Loucy (cell line): Measurements from ENCODE around the gene THOP1.

Experiments
- H2AFZ ChIP-seq: fragments of 200-600 bp; sonication (generic); 2 replicates; pipeline ENCODE4 v1.6.0; 2016; ENCODE audit warnings: antibody characterized with exemption, mild to moderate bottlenecking, low read length, moderate library complexity
- H3F3A ChIP-seq: fragments of 200-600 bp; 2 replicates; pipeline ENCODE4 v1.6.0; 2016; ENCODE audit warnings: antibody characterized with exemption, low read depth, mild to moderate bottlenecking
- H3K27me3 ChIP-seq: fragments of 200-600 bp; sonication (generic); 2 replicates; pipeline ENCODE4 v1.6.1; 2014; ENCODE audit warnings: low read length, mild to moderate bottlenecking; ENCODE audit not compliant: insufficient read depth, poor library complexity, severe bottlenecking
- H3K36me3 ChIP-seq: fragments of 200-600 bp; sonication (generic); 2 replicates; pipeline ENCODE4 v1.6.1; 2016; ENCODE audit warnings: low read length; ENCODE audit not compliant: insufficient read depth
- H3K4me1 ChIP-seq: fragments of 200-600 bp; sonication (generic); 2 replicates; pipeline ENCODE4 v1.5.1; 2014; ENCODE audit warnings: low read length, mild to moderate bottlenecking; ENCODE audit not compliant: insufficient read depth, poor library complexity, severe bottlenecking
- H3K4me2 ChIP-seq: fragments of 200-600 bp; sonication (generic); 2 replicates; pipeline ENCODE4 v1.6.0; 2014; ENCODE audit warnings: antibody characterized with exemption, low read length, low read depth, mild to moderate bottlenecking; ENCODE audit not compliant: poor library complexity, severe bottlenecking
- H3K4me3 ChIP-seq: fragments of 200-600 bp; sonication (generic); 2 replicates; pipeline ENCODE4 v1.5.1; 2014; ENCODE audit warnings: low read length, mild to moderate bottlenecking, mixed read lengths; ENCODE audit not compliant: poor library complexity, severe bottlenecking
- H3K79me2 ChIP-seq: fragments of 200-600 bp; sonication (generic); 2 replicates; pipeline ENCODE4 v1.6.1; 2014; ENCODE audit warnings: low read length; ENCODE audit not compliant: insufficient read depth
- H3K9ac ChIP-seq: fragments of 200-600 bp; sonication (generic); 2 replicates; pipeline ENCODE4 v1.6.0; 2014; ENCODE audit warnings: mild to moderate bottlenecking, low read depth, low read length, moderate library complexity; ENCODE audit not compliant: poor library complexity, severe bottlenecking
- H3K9me2 ChIP-seq: fragments of 200-600 bp; sonication (generic); replicated peaks from 2 replicates; pipeline ENCODE4 v1.6.1; 2016; ENCODE audit warnings: low read depth, low read length, mixed read lengths
- H3K9me3 ChIP-seq: fragments of 200-600 bp; sonication (generic); 2 replicates; pipeline ENCODE4 v1.6.1; 2014; ENCODE audit warnings: mild to moderate bottlenecking, antibody characterized with exemption, low read length, low read depth; ENCODE audit not compliant: insufficient read depth
- H4K20me1 ChIP-seq: fragments of 200-600 bp; sonication (generic); 2 replicates; pipeline ENCODE4 v1.6.0; 2014; ENCODE audit warnings: antibody characterized with exemption, low read length, mild to moderate bottlenecking; ENCODE audit not compliant: insufficient read depth, poor library complexity, severe bottlenecking
- EZH2phosphoT487 ChIP-seq: fragments of 200-600 bp; IDR thresholded peaks from 2 replicates; pipeline ENCODE4 v1.6.1; 2018; ENCODE audit warnings: antibody characterized with exemption, mild to moderate bottlenecking, moderate library complexity, borderline replicate concordance
- TF ChIP-seq, protein P1 (sequence below): fragments of 200-600 bp; sonication (generic); conservative IDR thresholded peaks from 2 replicates; pipeline ENCODE4 v1.5.1; 2014; ENCODE audit warnings: mild to moderate bottlenecking, antibody characterized with exemption, low read length

The THOP1 gene

GRCh38 chr19:2759362-2759761 is 25.9 kb upstream of the THOP1 start:
- TF ChIP-seq, protein P1, sequence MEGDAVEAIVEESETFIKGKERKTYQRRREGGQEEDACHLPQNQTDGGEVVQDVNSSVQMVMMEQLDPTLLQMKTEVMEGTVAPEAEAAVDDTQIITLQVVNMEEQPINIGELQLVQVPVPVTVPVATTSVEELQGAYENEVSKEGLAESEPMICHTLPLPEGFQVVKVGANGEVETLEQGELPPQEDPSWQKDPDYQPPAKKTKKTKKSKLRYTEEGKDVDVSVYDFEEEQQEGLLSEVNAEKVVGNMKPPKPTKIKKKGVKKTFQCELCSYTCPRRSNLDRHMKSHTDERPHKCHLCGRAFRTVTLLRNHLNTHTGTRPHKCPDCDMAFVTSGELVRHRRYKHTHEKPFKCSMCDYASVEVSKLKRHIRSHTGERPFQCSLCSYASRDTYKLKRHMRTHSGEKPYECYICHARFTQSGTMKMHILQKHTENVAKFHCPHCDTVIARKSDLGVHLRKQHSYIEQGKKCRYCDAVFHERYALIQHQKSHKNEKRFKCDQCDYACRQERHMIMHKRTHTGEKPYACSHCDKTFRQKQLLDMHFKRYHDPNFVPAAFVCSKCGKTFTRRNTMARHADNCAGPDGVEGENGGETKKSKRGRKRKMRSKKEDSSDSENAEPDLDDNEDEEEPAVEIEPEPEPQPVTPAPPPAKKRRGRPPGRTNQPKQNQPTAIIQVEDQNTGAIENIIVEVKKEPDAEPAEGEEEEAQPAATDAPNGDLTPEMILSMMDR = no peak
- no peak for TF ChIP-seq EZH2phosphoT487
- H3K36me3 ChIP-seq = peaks cover 59% of the 10 kb centered on the region
- no peaks in the 10 kb centered on the region for H4K20me1 ChIP-seq
- H3K9ac ChIP-seq = no peak overlapping the region
- no peak overlapping the region for H2AFZ ChIP-seq
- H3K4me2 ChIP-seq = no peak overlapping the region
- H3K4me1 ChIP-seq = no peaks in the 10 kb centered on the region
- no peaks in the 10 kb centered on the region for H3K79me2 ChIP-seq
- no peaks in the 10 kb centered on the region for H3K9me3 ChIP-seq
- no peak overlapping the region for H3K4me3 ChIP-seq
- no peaks in the 10 kb centered on the region for H3K9me2 ChIP-seq
- no peaks in the 10 kb centered on the region for H3F3A ChIP-seq
- H3K27me3 ChIP-seq = no peaks in the 10 kb centered on the region

- Histone ChIP-seq H3K79me2 (no peaks in the 10 kb centered on the region), H3K9me3 (no peaks in the 10 kb centered on the region), H3K9me2 (no peaks in the 10 kb centered on the region), H2AFZ (no peak overlapping the region), H3F3A (no peaks in the 10 kb centered on the region), H3K4me2 (no peak overlapping the region), H3K27me3 (no peaks in the 10 kb centered on the region), H3K9ac (no peak overlapping the region), H4K20me1 (no peaks in the 10 kb centered on the region), H3K36me3 (peaks cover 58% of the 10 kb centered on the region), H3K4me3 (no peak overlapping the region), H3K4me1 (no peaks in the 10 kb centered on the region)
- no peak for TF ChIP-seq EZH2phosphoT487
- TF ChIP-seq, protein P1 = no peak
Observed at GRCh38 chr19:2759965-2760364, 25.3 kb upstream of the THOP1 start.

DNA sequence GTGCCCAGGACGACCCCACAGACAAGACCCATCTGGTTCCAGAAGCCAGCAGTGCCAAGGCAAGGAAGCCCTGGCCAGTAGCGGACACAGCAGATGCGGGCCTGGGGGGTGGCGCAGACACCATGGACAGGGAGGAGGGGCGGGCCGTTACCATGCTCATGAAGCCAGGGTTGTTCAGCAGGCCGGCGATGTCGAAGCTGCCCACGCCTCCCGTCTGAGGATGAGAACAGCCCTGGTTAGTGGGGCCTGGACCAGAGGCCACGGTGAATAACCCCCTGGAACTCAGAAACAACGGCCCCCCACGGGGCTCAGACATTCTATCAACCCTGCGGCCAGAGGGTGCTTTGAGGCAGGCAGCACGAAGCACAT is 24.0 kb upstream of the THOP1 start:
- no peaks in the 10 kb centered on the region for H3K4me1 ChIP-seq
- no peak overlapping the region for H2AFZ ChIP-seq
- H3K79me2 ChIP-seq = no peaks in the 10 kb centered on the region
- H3K36me3 ChIP-seq = peaks cover 58% of the 10 kb centered on the region
- no peak overlapping the region for H3K9ac ChIP-seq
- no peak overlapping the region for H3K4me3 ChIP-seq
- H3K4me2 ChIP-seq = no peak overlapping the region
- TF ChIP-seq, protein P1 = no peak
- no peak for TF ChIP-seq EZH2phosphoT487
- H3K9me3 ChIP-seq = no peaks in the 10 kb centered on the region
- no peaks in the 10 kb centered on the region for H3K9me2 ChIP-seq
- H3K27me3 ChIP-seq = no peaks in the 10 kb centered on the region
- H3F3A ChIP-seq = no peaks in the 10 kb centered on the region
- H4K20me1 ChIP-seq = peaks cover 3% of the 10 kb centered on the region
